ENCODE measurements around the gene MPC2. TPM values are rescaled to one million over a fixed set of nuclear protein-coding genes. Genes with fewer than 3 reads are reported as not detected.
"Not testable (repeated sequence)": the region's sequence is repeated elsewhere in the genome, so short reads cannot be mapped to it uniquely, and the experiment has no call there.

The MPC2 gene
- total and polyA plus RNA-seq, 12 donors = 50.0 to 186 (median 111) TPM

DNA sequence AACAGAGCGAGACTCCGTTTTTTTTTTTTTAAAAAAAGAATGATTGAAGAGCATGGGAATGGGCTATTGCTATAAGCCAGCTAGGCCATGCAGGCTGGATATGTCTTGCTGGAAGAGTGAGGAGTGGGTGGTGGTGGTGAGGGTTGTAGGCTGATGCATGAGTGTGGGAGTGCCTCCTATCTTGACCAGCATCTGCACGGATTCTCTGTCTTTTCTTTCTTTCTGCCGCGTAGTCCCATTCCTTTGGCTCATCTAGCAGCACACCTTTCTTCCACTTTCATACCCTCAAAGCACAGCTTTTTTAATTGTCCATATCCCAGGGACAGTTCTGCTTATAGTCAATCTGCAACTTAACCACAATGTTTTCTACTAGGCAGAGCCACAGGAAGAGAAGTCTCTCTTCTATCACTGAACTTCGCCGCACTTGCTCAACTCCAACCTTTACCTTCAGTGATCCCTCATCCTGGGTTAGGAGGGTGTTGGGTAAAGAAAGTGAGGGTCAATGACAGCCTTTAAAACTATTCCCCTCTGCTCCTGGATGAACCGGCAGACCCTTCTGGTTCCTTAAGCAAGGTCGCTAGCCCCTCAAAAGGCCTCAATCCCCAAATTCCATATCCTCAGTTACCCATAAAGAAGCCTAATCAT is 38.2 kb downstream of the MPC2 start:
- WGBS, 4 donors = 93 to 95% (median 94%) methylated on average over 9 of the region's 9 CpGs
- H3K27me3 ChIP-seq = no peaks in the 10 kb centered on the region
- no peaks in the 10 kb centered on the region for H3K4me1 ChIP-seq (replicated peaks in 1 of 2)
- no peaks in the 10 kb centered on the region for H3K9me3 ChIP-seq (replicated peaks in 1 of 3)
- intact Hi-C loops (cut with DNase I) = no loop called here
- no peak for DNase-seq
- no peak overlapping the region for H3K4me3 ChIP-seq
- no peaks in the 10 kb centered on the region for H3K36me3 ChIP-seq (replicated peaks in 1 of 2)
- TF ChIP-seq, protein P1, sequence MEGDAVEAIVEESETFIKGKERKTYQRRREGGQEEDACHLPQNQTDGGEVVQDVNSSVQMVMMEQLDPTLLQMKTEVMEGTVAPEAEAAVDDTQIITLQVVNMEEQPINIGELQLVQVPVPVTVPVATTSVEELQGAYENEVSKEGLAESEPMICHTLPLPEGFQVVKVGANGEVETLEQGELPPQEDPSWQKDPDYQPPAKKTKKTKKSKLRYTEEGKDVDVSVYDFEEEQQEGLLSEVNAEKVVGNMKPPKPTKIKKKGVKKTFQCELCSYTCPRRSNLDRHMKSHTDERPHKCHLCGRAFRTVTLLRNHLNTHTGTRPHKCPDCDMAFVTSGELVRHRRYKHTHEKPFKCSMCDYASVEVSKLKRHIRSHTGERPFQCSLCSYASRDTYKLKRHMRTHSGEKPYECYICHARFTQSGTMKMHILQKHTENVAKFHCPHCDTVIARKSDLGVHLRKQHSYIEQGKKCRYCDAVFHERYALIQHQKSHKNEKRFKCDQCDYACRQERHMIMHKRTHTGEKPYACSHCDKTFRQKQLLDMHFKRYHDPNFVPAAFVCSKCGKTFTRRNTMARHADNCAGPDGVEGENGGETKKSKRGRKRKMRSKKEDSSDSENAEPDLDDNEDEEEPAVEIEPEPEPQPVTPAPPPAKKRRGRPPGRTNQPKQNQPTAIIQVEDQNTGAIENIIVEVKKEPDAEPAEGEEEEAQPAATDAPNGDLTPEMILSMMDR (IDR thresholded peaks at IDR 0.05) = no peak
- no peak for TF ChIP-seq POLR2A (IDR thresholded peaks at IDR 0.05)
- no peak overlapping the region for H3K27ac ChIP-seq

DNA sequence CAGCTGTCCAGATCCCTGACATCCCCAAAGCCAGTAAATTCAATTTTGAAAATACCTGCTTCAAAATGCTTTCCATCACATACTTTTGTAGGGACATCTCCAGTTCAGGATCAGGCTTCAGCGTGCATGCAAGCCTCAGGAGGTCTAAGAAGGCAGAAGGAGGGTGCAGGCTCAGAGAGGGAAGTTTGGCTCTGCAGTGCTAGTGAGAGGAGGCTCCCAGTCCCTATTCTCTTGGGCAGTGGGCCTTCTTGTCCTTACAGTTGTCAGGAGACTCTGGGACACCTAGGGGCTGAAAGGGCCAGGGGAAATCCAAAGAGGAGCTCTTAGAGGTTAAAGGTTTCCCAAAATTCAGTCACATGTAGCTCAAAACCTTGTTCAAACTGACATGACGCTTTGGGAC is 43.1 kb downstream of the MPC2 start:
- TF ChIP-seq POLR2A (IDR thresholded peaks at IDR 0.05) = no peak
- TF ChIP-seq, protein P1 (IDR thresholded peaks at IDR 0.05) = no peak
- Histone ChIP-seq H3K27ac (no peak overlapping the region), H3K27me3 (no peaks in the 10 kb centered on the region), H3K4me3 (no peak overlapping the region), H3K36me3 (replicated peaks in 1 of 2) (no peaks in the 10 kb centered on the region), H3K9me3 (replicated peaks in 1 of 3) (no peaks in the 10 kb centered on the region), H3K4me1 (replicated peaks in 1 of 2) (no peaks in the 10 kb centered on the region)
- DNase-seq = no peak
- WGBS, 4 donors = 76 to 91% (median 87%) methylated on average over 2 of the region's 2 CpGs
- intact Hi-C loops (cut with DNase I) = no loop called here

DNA sequence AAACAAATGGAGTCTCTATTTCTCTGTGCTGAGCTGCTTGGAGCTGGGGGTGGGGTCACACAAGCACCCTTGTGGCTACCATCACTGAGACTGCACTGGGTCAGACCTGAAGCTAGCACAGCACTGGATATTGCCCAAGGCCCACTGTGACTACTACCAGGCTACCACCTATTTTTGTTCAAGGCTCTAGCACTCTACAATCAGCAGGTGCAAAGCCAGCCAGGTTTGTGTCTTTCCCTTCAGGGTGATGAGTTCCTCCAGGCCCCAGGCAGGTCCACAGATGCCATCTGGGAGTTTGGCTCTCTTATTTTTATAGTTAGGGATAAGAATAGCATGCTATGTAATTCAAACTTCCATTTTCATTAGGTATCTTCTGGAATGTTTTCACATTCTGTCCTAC is 46.5 kb downstream of the MPC2 start:
- TF ChIP-seq, protein P1 (IDR thresholded peaks at IDR 0.05) = no peak
- no peak for TF ChIP-seq POLR2A (IDR thresholded peaks at IDR 0.05)
- no peaks in the 10 kb centered on the region for H3K9me3 ChIP-seq (replicated peaks in 1 of 3)
- intact Hi-C loops (cut with DNase I) = no loop called here

DNA sequence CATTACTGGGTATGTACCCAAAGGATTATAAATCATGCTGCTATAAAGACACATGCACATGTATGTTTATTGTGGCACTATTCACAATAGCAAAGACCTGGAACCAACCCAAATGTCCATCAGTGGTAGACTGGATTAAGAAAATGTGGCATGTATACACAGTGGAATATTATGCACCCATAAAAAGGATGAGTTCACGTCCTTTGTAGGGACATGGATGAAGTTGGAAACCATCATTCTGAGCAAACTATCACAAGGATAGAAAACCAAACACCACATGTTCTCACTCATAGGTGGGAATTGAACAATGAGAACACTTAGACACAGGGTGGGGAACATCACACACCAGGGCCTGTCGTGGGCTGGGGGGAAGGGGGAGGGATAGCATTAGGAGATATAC is 49.7 kb downstream of the MPC2 start:
- H3K27ac ChIP-seq; H3K9me3 ChIP-seq (replicated peaks in 1 of 3); H3K36me3 ChIP-seq (replicated peaks in 1 of 2); DNase-seq; intact Hi-C loops (cut with DNase I); H3K4me3 ChIP-seq; H3K4me1 ChIP-seq (replicated peaks in 1 of 2); H3K27me3 ChIP-seq: not testable (repeated sequence)
- 85 to 98% (median 87%) methylated on average over 2 of the region's 2 CpGs for WGBS, 4 donors

More for the DNA sequence above, 46.5 kb downstream of the MPC2 start:
- Histone ChIP-seq H3K36me3 (replicated peaks in 1 of 2) (no peaks in the 10 kb centered on the region), H3K4me3 (no peak overlapping the region), H3K27me3 (no peaks in the 10 kb centered on the region), H3K27ac (no peak overlapping the region), H3K4me1 (replicated peaks in 1 of 2) (no peaks in the 10 kb centered on the region)
- DNase-seq = no peak

DNA sequence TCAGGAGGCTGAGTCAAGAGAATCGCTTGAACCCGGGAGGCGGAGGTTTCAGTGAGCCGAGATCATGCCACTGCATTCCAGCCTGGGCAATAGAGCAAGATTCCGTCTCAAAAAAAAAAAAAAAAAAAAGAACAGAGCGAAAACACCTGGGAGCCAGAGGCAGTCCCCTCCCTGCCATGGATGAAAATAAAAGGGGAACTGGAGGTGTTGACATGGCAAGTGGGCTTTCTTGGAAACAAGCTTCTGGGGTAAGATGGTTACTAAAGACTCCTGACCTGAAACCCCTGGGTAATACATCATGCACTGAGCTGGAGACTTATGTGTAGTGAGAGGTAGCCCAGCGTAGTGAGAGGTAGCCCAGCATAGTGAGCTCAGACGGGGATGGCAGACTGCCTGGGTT is 54.5 kb downstream of the MPC2 start:
- intact Hi-C loops (cut with DNase I) = no loop called here
- no peaks in the 10 kb centered on the region for H3K36me3 ChIP-seq (replicated peaks in 1 of 2)
- WGBS, 4 donors = 87 to 99% (median 95%) methylated on average over 8 of the region's 8 CpGs
- no peak overlapping the region for H3K4me3 ChIP-seq
- DNase-seq = no peak
- no peak overlapping the region for H3K27ac ChIP-seq
- H3K4me1 ChIP-seq (replicated peaks in 1 of 2) = peaks cover 5% of the 10 kb centered on the region in 2 donors
- TF ChIP-seq POLR2A (IDR thresholded peaks at IDR 0.05) = no peak
- TF ChIP-seq, protein P1 (IDR thresholded peaks at IDR 0.05) = no peak
- H3K9me3 ChIP-seq (replicated peaks in 1 of 3) = no peaks in the 10 kb centered on the region
- no peaks in the 10 kb centered on the region for H3K27me3 ChIP-seq
